GM21576 (cell line): ENCODE measurements around the gene LILRA5.
"Not testable (repeated sequence)": the region's sequence is repeated elsewhere in the genome, so short reads cannot be mapped to it uniquely, and the experiment has no call there.

Source experiments
- ATAC-seq: cut with Tn5 transposase; IDR thresholded peaks from one replicate; pipeline ENCODE4 v1.9.1; 2021; ENCODE audit warnings: mild to moderate bottlenecking, moderate library complexity; ENCODE audit not compliant: unreplicated experiment

Gene LILRA5

DNA sequence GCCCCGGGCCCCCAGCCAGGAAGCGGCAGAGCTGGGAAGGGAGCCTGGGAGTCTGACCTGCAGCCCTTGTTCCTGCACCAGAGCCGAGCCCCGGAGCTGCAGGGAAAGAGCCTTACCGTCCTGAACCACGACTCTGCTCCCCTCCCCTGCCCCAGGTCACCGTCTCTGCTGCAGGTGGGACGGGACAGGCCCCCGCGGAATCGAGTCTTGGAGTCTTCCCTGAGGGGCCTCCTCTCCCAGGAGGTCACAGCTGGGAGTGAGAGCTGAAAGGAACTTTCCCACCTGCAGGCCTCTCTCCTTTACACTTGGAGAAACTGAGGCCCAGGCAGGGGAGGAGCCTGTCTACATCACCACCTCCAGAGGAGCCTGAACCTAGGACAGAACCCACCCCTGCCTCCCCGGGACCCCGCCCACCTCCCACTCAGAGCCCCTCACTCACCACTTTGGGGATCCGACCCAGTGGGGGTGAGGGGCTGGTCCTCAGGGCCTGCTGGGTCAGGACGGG, 35.8 kb downstream of the LILRA5 start:
- not testable (repeated sequence) for ATAC-seq

DNA sequence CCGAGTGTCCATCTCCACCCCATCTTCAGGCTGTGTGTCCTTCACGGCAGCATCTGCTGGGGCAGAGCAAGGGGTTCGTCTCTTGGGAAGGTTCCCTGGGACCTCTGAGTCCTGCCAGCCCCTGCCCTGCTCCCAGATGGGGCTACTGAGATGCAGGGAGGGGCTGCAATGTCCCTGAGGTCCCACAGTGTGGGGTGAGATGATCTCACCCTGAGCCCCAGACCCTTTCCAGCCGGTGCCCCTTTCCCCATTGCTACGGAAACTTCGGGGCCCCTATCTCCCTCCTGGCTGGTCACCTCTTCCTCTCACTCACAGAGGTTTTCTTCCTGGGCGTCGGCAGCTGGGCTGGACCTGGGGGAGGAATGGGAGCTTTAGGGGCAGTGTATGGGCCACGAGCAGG, 37.0 kb downstream of the LILRA5 start:
- ATAC-seq = no peak

DNA sequence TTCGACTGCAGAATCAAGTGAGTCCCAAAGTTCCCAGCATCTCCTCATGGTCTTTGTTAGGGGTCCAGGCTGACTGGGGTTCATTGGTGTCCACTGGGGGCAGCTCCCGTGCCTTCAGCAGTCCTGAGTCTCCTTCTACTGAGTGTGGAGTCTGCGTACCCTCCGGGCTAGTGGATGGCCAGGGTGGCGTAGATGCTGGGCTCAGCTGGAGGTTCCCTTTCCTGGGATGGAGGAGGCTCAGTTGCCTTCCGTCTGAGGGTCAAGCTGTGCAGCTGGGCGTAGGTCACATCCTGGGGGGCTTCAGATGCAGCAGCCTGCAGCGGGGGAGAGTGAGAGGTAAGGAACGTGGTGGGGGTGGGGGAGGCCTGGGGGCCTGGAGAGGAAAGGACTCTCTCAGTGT, 38.5 kb downstream of the LILRA5 start:
- not testable (repeated sequence) for ATAC-seq

DNA sequence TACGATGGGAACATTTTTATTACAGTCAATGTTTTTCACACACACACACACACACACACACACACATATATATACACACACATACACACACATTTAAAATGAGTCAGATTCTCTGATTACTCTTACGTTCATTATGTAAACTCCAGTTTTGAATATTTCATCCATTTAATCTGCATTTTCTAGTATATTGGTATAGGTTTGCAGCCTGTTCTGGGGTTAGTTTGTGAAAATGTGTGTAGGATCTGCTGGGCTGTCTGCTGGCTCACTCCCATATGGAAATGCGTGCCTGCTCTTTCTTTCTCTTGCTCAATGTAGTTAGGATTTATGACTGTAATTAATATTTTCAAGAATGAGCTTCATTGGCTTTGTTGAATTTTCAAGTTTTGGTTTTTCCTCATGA, 39.1 kb downstream of the LILRA5 start:
- ATAC-seq = no peak

DNA sequence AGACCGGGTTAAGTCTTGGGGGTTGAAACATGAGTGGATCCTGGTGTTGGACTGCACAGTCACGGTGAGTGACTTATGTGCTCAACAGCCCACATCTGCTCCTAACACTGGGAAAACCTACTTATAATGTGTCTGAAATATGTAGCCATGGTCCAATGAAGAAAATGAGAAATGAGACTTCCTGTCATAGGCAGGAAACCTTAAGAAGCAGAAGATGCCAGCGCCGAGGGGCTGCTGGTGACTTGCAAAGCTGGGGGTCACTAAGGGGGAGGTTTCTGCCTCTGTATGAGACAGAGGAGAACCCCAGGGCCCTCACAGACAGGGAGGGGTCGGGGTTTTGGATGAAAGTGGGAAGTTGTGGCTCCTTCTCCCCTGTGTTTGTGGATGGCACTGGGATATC, 40.8 kb downstream of the LILRA5 start:
- ATAC-seq = not testable (repeated sequence)

DNA sequence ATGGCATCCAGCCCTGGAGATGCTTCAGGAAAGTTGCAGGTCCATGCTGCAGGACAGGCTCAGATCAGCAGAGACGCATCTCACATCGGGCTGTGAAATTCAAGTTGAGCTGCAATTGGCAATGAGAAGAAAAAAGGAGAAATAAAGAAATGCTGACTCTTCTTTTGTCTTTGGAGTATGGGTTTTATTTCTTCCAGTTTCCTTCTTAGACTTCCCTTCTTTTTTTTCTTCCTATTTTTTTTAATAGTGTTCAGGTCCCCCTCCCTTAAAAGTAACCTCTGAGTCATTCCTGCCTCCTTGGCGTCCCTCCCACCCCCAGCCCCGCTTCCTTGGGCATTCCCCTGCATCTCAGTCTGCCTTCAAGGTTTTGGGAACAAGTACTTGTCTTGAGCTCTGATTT, 41.4 kb downstream of the LILRA5 start:
- ATAC-seq = not testable (repeated sequence)

DNA sequence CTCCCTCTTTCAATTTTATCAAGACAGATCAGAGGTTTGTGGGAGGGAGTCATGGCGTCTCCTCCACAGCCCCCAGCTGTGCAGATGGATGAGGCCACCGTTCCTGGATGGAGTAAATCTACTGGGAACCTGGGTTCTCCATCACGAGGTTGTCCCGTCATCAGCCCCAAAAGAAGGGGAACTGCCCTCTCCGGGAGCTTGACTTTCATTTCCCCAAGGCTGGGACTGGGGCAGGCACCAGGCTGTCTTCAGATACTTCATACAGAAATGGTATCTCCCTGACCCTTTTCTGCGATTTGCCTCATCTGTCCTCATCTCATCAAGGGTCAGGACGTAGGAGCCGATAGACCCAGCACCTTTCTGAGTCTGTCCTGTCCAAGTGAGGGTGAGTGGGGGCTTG, 41.9 kb downstream of the LILRA5 start:
- no peak for ATAC-seq

DNA sequence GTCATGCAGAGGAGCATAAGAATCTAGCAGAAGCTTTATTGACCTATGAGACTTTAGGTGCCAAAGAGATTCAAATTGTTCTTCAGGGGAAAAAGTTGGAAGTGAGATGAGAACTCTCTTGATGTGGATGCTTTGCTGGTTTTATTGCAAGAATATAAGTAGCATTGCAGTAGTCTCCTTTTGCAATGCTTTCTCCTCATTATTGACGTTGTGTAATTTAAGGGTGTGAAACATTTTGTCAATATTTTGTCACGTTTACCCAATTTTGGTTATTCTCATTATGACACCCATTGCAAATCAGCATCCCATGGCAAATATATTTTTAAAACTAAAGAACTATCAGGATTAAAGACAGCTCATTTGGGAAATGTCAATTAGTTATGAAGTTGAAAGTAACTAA, 44.0 kb downstream of the LILRA5 start:
- ATAC-seq = no peak

DNA sequence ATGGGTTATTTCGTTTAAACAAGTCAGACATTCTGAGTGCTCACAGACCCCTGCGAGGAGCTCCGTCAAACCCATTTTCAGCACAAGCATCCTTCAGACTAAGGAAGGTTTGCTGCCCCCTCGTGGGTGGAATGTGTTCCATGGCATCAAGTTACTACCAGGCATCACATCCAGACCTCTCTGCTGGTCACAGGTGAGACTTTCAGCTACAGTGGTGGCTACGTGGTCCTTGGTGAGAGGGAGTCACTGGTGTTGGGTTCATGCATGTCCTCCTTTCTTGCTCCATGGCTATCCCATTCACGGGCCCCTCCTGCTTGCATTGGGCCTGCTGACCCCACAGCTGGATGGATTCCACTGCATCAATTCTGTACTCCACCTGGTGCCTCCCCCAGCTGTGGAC, 46.8 kb downstream of the LILRA5 start:
- ATAC-seq = no peak

DNA sequence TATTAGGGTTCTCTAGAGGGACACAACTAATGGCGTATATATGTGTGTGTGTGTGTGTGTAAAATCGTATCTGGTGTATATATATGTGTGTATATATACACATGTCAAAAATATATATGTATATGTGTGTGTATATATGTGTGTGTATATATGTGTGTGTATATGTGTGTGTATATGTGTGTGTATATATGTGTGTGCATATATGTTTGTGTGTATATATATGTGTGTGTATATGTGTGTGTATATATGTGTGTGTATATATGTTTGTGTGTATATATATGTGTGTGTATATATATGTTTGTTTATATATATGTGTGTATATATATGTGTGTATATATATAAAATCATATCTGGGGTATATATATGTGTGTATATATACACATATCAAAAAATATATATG, 50.5 kb downstream of the LILRA5 start:
- ATAC-seq = no peak

DNA sequence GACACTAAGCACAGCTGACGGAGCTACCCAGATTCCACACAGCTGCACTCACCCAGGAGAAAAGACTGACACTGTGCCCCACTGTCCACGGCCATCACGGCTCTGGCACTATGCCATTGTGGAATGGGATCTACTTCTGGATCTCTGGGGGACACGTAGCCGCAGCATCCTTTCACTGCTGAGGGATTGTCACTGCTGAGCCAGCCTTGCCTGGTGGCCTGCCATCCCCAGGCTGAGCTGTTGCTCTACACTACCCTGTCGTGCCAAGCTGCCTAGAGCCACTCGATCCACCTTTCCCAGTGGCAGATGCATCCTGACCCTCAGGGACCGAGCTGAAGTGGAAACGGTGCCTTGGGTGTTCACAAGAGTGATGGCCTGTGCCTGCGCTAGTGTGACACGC, 50.9 kb downstream of the LILRA5 start:
- ATAC-seq = no peak

DNA sequence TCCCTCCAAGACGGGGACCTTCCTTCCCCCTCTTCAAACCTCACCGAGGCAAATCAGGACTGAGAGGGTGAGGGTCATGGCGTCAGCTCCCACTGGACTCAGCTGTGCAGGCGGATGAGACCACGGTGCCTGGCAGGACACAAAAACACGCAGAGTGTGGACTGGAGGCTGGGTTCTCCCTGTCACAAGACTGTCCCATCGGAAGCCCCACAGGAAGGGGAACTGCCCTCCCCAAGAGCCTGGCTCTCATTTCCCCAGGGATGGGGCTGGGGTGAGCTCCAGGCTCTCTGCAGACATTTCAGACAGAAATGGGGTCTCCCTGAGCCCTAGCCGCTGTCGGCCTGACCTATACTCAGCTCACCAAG, 55.9 kb downstream of the LILRA5 start, which contains the start of gene LILRB5:
TSS of gene LILRB5 (minus strand) at position 158 of the 365 bp plus-strand sequence. CDS start at position 78, 80 bp downstream.
- no peak for ATAC-seq
